A172 (cell line): Measurements from ENCODE around the gene SGCD. TPM values are rescaled to one million over a fixed set of nuclear protein-coding genes. Genes with fewer than 3 reads are reported as not detected.

Experiments
- DNase-seq: peaks from one replicate; pipeline ENCODE4 v3.0.0-alpha.2; 2015; ENCODE audit warnings: low spot score
- total RNA-seq: library from RNA; depleted of rRNA; stranded (reverse); fragments of >200 nt; shearing (Covaris generic); gene quantifications from 2 replicates; pipeline ENCODE4 v1.2.3, GENCODE V29; 2014

The SGCD gene
- total RNA-seq, 1 experiment from 2014 or later: 8.5 TPM

DNA sequence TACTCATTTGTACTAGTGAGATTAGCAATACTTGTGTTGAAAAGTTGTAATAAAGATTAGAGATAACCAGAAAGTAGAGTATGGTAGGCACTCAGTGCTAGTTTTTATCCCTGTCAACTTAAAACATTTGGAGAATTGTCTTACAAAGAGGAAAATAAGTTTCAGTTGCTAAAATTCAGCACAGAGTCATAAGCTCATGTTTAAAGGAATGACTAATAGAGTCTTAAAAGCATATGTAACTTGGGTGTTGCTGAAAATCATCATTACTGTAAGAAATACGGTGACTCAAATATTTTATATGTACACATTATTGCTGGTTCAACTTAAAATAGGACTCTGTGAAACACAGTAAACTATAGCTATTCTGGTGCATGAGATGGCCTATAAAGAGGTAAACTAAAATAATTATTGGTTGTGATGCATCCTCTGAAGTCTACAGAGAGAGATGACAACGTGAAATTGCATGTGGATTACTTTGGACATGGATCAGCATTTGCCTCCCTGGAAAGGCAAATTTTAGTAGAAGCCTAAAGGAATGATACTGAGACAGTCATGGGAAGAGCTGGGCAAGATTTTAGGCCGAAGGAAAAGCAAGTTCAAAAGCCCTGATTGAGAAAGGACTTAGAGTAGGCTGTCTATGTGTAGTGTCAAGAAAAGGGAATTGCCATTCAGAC lies 34.6 kb downstream of the SGCD start:
- no peak for DNase-seq

- DNase-seq: no peak
Observed at GRCh38 chr5:156363861-156364260, 36.9 kb downstream of the SGCD start.

DNA sequence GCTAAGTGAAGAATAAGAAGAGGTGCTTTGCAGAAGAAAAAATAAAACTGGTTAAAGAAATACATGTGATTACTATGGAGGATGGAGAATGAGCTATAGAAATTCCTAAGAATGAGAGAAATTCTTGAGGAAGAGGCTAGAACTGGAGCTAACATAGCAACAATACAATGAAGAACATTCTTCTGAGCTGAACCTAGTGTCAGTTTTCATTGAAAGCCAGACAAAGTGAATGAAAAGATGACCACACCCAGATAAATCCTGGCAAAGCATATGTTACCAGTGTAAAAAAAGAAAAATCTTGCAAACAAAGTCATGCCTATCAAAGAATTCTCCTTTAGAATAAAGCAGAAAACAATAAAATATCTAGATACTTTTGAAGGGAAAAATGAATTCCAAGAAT lies 39.6 kb downstream of the SGCD start:
- DNase-seq: no peak

DNA sequence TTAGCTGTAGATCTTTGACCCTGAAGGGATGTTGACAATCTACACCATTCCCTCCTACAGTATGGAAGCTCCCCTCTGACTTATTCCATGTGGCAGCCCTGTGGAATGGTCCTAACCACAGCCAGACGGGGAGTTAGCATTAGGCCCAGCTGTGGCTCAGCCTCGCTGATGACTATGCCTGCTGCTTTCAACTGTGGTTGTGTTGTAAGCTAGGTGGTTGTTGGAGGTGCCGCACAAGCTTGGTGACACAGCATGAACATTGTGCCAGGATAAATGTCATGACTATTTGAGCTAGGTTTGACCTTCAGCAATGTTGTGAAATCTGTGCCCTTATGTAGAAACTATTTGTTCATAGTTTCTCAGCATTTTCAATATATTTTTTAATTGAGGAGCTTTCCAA lies 40.6 kb downstream of the SGCD start:
- no peak for DNase-seq

GRCh38 chr5:156375895-156376495 lies 49.0 kb downstream of the SGCD start:
- no peak for DNase-seq

GRCh38 chr5:156376751-156377150 lies 49.8 kb downstream of the SGCD start:
- no peak for DNase-seq

DNA sequence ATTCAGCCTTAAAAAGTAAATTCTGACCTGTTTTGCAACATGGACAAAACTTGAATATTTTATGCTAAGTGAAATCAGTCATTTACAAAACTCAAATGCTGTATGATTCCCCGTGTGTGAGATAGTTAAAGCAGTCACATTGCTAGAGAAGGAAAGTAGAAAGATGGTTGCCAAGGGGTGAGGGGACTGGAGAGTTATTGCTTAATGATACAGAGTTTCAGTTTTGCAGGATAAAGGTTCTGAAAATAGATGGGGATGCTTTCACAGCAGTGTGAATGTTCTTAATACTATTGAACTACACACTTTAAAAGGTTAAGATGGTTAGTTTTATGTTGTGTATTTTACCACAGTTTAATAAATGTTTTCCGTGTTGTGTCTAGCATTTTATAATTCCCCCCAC lies 51.2 kb downstream of the SGCD start:
- DNase-seq: no peak

DNA sequence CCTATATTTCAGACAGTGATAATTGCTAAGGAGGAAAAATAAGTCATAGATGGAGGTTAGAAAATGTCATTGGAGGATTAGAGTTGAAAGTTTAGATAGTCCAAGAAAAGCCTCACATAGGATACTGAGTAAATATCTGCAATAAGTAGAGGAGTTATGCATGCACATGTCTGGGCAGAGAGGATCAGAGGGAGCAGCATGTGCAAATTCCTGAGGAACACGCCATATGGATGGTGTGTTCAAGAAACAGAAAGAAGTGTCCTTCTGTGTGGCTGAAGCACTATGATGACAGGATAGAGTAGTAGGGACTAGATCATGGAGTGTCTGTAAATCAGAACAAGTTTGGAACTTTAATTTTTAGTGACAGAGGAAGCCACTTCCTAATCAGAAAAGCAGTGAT lies 52.2 kb downstream of the SGCD start:
- no peak for DNase-seq

- no peak for DNase-seq
Observed at GRCh38 chr5:156380848-156381247, 53.9 kb downstream of the SGCD start.

- DNase-seq: no peak
Observed at GRCh38 chr5:156383510-156384265, 56.7 kb downstream of the SGCD start.

GRCh38 chr5:156385416-156385815 lies 58.5 kb downstream of the SGCD start:
- no peak for DNase-seq

DNA sequence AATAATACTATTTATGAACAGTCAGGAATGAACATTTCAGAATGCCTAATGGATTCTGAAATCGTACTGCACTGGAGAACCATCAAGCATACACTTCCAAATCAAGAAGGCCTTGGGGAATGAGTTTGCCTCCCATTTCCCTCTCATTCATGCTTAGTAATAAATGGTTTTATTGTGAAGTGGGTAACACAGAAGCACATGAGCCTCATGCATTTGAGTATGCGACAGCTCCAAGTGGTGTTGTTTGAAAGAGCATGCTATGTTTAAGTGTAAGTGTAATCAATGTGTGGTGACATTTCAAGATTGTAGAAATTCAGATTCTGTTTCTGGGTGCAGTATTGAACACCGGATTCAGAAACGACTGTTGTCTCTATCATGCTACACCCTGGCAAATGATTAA lies 60.0 kb downstream of the SGCD start:
- no peak for DNase-seq

- DNase-seq: no peak
Observed at GRCh38 chr5:156387391-156387790, 60.4 kb downstream of the SGCD start.

DNA sequence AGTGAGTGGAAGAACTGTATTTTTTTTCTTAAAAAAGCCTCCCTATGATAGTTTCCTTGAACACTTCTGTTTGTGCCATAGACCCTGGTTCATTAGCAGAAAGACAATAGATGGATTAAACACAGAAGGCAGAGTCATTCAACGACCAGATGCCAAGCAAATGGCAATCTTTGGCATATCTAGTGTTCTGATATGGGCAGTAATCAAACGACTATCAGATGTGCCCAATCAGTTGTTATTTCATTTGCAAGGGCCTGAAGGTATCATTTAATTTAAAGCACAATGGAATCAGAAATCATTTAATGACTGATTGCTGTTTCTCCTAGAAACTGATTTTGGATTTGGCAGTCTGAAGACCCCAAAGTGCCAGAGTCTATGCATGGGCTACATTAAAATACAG lies 61.3 kb downstream of the SGCD start:
- DNase-seq: no peak

DNA sequence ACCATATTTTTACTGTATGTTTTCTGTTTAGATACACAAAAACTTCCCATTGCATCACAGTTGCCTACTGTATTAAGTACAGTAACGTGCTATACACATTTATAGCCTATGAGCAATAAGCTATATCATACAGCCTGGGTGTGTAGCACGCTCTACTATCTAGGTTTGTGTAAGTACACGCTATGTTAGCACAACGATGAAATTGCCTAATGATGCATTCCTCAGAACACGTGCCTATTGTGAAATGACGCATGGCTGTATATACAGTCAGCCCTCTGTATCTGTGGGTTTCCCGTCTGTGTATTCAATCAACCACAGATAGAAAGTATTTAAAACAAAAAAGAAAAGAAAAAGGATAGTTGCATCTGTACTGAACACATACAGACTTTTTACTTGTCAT lies 64.2 kb downstream of the SGCD start:
- DNase-seq: no peak

DNA sequence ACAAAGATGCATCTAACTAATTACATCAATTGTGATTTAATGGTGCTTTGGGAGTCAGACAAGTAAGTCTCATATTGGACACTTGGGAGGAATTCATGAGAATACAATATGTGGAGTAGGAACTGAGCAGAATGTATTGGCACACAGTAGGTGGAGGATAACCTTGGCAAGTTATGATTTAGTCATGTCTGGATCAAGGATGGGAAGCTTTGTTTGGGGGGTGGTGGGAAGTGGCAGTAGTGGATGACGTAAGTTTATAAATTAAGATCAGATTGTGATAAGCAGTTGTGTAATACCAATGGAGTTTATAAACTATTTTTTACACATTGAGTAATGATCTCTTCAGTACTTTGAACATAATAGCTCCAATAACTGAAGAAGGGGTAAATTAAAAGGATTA lies 67.0 kb downstream of the SGCD start:
- DNase-seq: no peak

DNA sequence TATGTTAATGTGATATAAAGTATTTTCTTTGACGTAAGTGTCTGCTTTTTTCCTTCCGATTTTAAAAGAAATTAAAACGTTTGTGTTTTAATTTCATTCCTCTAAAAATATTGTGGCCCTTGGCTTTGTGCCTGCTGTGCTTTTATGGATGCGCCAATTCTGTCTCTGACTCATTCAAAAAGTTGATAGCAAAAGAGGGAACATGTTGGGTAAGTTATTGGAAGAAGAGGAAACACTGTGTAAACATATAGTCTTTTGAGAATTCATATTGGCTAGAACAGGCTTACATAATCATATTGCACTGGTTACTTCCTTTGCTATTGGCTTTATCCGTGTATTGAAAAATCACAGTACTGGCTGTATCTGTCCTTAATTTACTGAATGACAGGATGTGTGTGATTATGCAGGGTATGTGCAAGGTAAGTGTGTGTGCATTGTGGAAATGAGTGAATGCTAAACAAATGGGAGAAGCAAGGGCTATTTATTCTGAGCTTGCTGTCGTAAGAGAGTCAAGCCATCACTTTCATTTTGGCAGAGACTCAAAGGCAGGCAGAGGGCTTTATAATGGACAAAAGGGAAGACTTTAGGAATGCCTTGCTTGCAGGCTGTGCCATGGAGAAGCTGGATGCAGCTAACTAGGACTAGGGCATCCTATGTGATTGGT lies 67.8 kb downstream of the SGCD start:
- DNase-seq: no peak

- DNase-seq: no peak
Observed at GRCh38 chr5:156395306-156395675, 68.3 kb downstream of the SGCD start.

DNA sequence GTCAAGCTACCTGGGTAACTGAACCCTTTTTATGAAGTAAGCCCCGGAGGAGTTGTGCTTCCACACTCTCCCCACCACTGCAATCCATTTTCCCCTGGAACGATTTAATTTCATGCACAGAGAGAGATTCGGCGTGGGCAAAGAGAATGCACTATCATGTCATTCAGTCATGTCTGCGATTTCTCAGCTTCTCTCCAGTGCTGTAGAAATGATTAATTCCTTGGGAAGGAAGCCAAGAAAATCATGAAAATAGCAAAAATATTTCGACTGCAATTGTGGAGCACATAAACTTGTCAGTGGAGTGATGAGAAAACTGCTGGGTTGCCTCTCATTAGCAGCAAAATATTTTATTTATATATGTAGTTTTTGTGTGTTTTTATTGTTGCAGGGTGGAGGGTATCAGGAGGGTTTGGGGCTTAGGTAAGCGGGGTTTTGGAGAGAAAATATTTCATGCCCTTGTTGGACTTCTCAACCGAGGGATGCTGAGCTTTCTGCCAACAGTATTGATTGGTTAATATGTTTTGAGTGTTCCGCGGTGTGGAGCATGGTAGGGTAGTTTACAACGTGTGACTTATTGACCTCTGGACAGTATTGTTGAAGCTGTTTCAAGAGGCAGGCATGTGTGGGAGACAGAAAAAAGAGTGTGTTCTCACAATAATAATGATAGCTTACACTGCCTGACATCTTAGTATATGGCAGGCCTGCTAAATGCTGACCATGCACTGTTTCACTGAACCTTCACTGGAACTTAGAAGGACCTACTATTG lies 69.3 kb downstream of the SGCD start:
- DNase-seq: no peak

DNA sequence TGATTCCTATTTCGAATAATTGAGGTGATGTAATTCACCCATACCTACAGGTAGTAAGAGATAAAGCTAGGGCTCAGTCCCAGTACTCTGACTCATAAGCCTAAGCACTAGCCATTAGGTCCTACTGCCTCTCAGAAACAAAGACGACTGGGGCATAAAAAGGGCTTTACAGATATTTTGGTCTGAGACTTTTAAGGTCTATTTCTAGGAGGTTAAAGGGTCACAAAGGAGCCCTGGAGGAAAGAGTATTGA lies 69.8 kb downstream of the SGCD start:
- DNase-seq: no peak

GRCh38 chr5:156399323-156399722 lies 72.4 kb downstream of the SGCD start:
- no peak for DNase-seq

- DNase-seq: no peak
Observed at GRCh38 chr5:156400231-156400986, 73.4 kb downstream of the SGCD start.
